HEK293 (cell line): ENCODE measurements around the gene RPL15.

ENCODE experiments used
- ATF2 ChIP-seq: fragments of 450-650 bp; formaldehyde crosslinking; IDR thresholded peaks from 2 replicates; pipeline ENCODE4 v1.5.1; 2016; ENCODE audit warnings: missing biosample characterization, missing genetic modification characterization, low read depth
- ELK4 ChIP-seq: IDR thresholded peaks from 2 replicates; pipeline ENCODE4 v1.6.1; 2011; ENCODE audit warnings: mild to moderate bottlenecking, low read depth, low read length, borderline replicate concordance
- GLI2 ChIP-seq: fragments of 450-650 bp; formaldehyde crosslinking; IDR thresholded peaks from 2 replicates; pipeline ENCODE4; 2017; ENCODE audit warnings: missing biosample characterization, missing genetic modification characterization, low read depth, borderline replicate concordance
- PRDM10 ChIP-seq: fragments of 450-650 bp; formaldehyde crosslinking; IDR thresholded peaks from 2 replicates; pipeline ENCODE4 v1.5.1; 2016; ENCODE audit warnings: missing biosample characterization, missing genetic modification characterization
- PRDM4 ChIP-seq: fragments of 450-650 bp; formaldehyde crosslinking; IDR thresholded peaks from 2 replicates; pipeline ENCODE4 v1.5.1; 2017; ENCODE audit warnings: missing biosample characterization, missing genetic modification characterization
- PRDM6 ChIP-seq: fragments of 450-650 bp; formaldehyde crosslinking; IDR thresholded peaks from 2 replicates; pipeline ENCODE4 v1.5.1; 2017; ENCODE audit warnings: missing biosample characterization, missing genetic modification characterization
- SALL2 ChIP-seq: fragments of 450-650 bp; formaldehyde crosslinking; IDR thresholded peaks from 2 replicates; pipeline ENCODE4 v1.5.0; 2017; ENCODE audit warnings: missing biosample characterization, mild to moderate bottlenecking, missing genetic modification characterization, borderline replicate concordance
- ZBTB21 ChIP-seq: fragments of 450-650 bp; formaldehyde crosslinking; IDR thresholded peaks from 2 replicates; pipeline ENCODE4 v1.5.1; 2017; ENCODE audit warnings: missing biosample characterization, missing genetic modification characterization
- ZBTB26 ChIP-seq: fragments of 450-650 bp; formaldehyde crosslinking; optimal IDR thresholded peaks from 2 replicates; pipeline ENCODE3; 2016; ENCODE audit warnings: missing biosample characterization, mild to moderate bottlenecking, missing genetic modification characterization
- ZBTB48 ChIP-seq: fragments of 450-650 bp; formaldehyde crosslinking; IDR thresholded peaks from 2 replicates; pipeline ENCODE4 v1.5.1; 2016; ENCODE audit warnings: missing biosample characterization, missing genetic modification characterization
- ZFP37 ChIP-seq: fragments of 450-650 bp; formaldehyde crosslinking; IDR thresholded peaks from 2 replicates; pipeline ENCODE4 v1.5.1; 2016; ENCODE audit warnings: missing biosample characterization, missing genetic modification characterization
- ZNF10 ChIP-seq: fragments of 450-650 bp; formaldehyde crosslinking; IDR thresholded peaks from 2 replicates; pipeline ENCODE4 v1.5.1; 2017; ENCODE audit warnings: missing biosample characterization, missing genetic modification characterization
- ZNF211 ChIP-seq: fragments of 450-650 bp; formaldehyde crosslinking; IDR thresholded peaks from 2 replicates; pipeline ENCODE4 v1.5.1; 2016; ENCODE audit warnings: low read depth, missing biosample characterization, missing genetic modification characterization
- ZNF292 ChIP-seq: fragments of 450-650 bp; formaldehyde crosslinking; IDR thresholded peaks from 2 replicates; pipeline ENCODE4 v1.5.1; 2016; ENCODE audit warnings: low read depth, missing biosample characterization, missing genetic modification characterization, borderline replicate concordance
- ZNF521 ChIP-seq: fragments of 450-650 bp; formaldehyde crosslinking; IDR thresholded peaks from 2 replicates; pipeline ENCODE4 v1.5.1; 2017; ENCODE audit warnings: missing biosample characterization, mild to moderate bottlenecking, missing genetic modification characterization
- ZNF530 ChIP-seq: fragments of 450-650 bp; formaldehyde crosslinking; IDR thresholded peaks from 2 replicates; pipeline ENCODE4 v1.5.1; 2016; ENCODE audit warnings: low read depth, missing biosample characterization, missing genetic modification characterization
- ZNF549 ChIP-seq: fragments of 450-650 bp; IDR thresholded peaks from 2 replicates; pipeline ENCODE4 v1.5.1; 2018; ENCODE audit warnings: missing biosample characterization, missing genetic modification characterization, mild to moderate bottlenecking, inconsistent platforms, moderate library complexity
- ZNF561 ChIP-seq: fragments of 450-650 bp; IDR thresholded peaks from 2 replicates; pipeline ENCODE4 v1.5.1; 2018; ENCODE audit warnings: missing biosample characterization, missing genetic modification characterization, borderline replicate concordance
- ZNF645 ChIP-seq: fragments of 450-650 bp; formaldehyde crosslinking; IDR thresholded peaks from 2 replicates; pipeline ENCODE4; 2016; ENCODE audit warnings: missing biosample characterization, missing genetic modification characterization
- ZNF664 ChIP-seq: fragments of 450-650 bp; formaldehyde crosslinking; IDR thresholded peaks from 2 replicates; pipeline ENCODE4 v1.5.1; 2016; ENCODE audit warnings: missing biosample characterization, missing genetic modification characterization
- ZNF701 ChIP-seq: fragments of 450-650 bp; formaldehyde crosslinking; IDR thresholded peaks from 2 replicates; pipeline ENCODE4 v1.5.1; 2016; ENCODE audit warnings: missing biosample characterization, missing genetic modification characterization
- ZNF707 ChIP-seq: fragments of 450-650 bp; formaldehyde crosslinking; IDR thresholded peaks from 2 replicates; pipeline ENCODE4 v1.5.1; 2016; ENCODE audit warnings: missing biosample characterization, missing genetic modification characterization
- ZNF792 ChIP-seq: fragments of 450-650 bp; formaldehyde crosslinking; IDR thresholded peaks from 2 replicates; pipeline ENCODE4 v1.5.1; 2016; ENCODE audit warnings: missing biosample characterization, missing genetic modification characterization
- ZSCAN4 ChIP-seq: fragments of 450-650 bp; formaldehyde crosslinking; IDR thresholded peaks from 2 replicates; pipeline ENCODE4 v1.5.1; 2017; ENCODE audit warnings: missing biosample characterization, missing genetic modification characterization

Gene RPL15

GRCh38 chr3:23945913-23946687, 29.2 kb downstream of the RPL15 start (continued):
- no peak for TF ChIP-seq ELK4
- no peak for TF ChIP-seq ZNF10 (tag by site-specific recombination)
- TF ChIP-seq GLI2 (tag by site-specific recombination), result no peak
- TF ChIP-seq ZNF530 (tag by site-specific recombination), result no peak
- TF ChIP-seq ZBTB21 (tag by site-specific recombination), result no peak
- peak; percentile 93 for TF ChIP-seq ZNF792
- no peak for TF ChIP-seq ZNF664 (tag by site-specific recombination)
- TF ChIP-seq ZBTB26 (tag by site-specific recombination), result peak; percentile 97
- no peak for TF ChIP-seq PRDM4 (tag by site-specific recombination)
- TF ChIP-seq ZNF701 (tag by site-specific recombination), result no peak
- TF ChIP-seq ATF2 (tag by site-specific recombination), result peak; percentile 29; the same call in 1 of the 2 replicates
- peak; percentile 93 for TF ChIP-seq ZNF561 (tag by site-specific recombination)
- peak; percentile 82 for TF ChIP-seq PRDM10
- no peak for TF ChIP-seq ZNF521 (tag by site-specific recombination)
- TF ChIP-seq SALL2, result no peak
- TF ChIP-seq ZFP37 (tag by site-specific recombination), result peak; percentile 65; the same call in 1 of the 2 replicates
- no peak for TF ChIP-seq ZNF292 (tag by site-specific recombination)
- TF ChIP-seq PRDM6 (tag by site-specific recombination), result no peak
- TF ChIP-seq ZBTB48 (tag by site-specific recombination), result no peak
- TF ChIP-seq ZNF707 (tag by site-specific recombination), result no peak
- no peak for TF ChIP-seq ZNF645 (tag by site-specific recombination)
- no peak for TF ChIP-seq ZNF549
- TF ChIP-seq ZSCAN4 (tag by site-specific recombination), result no peak
- TF ChIP-seq ZNF211 (tag by site-specific recombination), result no peak
